Esophagus (tissue), 2 donors: ENCODE results near the gene NDUFS7. TPM values are rescaled to one million over a fixed set of nuclear protein-coding genes. Genes with fewer than 3 reads are reported as not detected.

Experiments used
- H3K27ac ChIP-seq, 2 donors: one replicate each; pipeline ENCODE4 v1.5.1; 2013; ENCODE audit warnings: low read depth in 2 of 2, mild to moderate bottlenecking in 2 of 2, inconsistent platforms in 1 of 2, low read length in 1 of 2, moderate library complexity in 1 of 2
- H3K27me3 ChIP-seq, 2 donors: one replicate each; pipeline ENCODE4 v1.6.1; 2013; ENCODE audit warnings: low read length in 2 of 2, control low read depth in 1 of 2, mild to moderate bottlenecking in 1 of 2; ENCODE audit not compliant: insufficient read depth in 2 of 2, control insufficient read depth in 1 of 2
- H3K36me3 ChIP-seq, 2 donors: one replicate each; pipeline ENCODE4 v1.6.1; 2013; ENCODE audit warnings: low read length in 1 of 2; ENCODE audit not compliant: control insufficient read depth in 2 of 2, insufficient read depth in 2 of 2
- H3K4me1 ChIP-seq, 2 donors: one replicate each; pipeline ENCODE4 v1.6.1; 2013; ENCODE audit warnings: low read length in 1 of 2; ENCODE audit not compliant: control insufficient read depth in 2 of 2, insufficient read depth in 2 of 2
- H3K4me3 ChIP-seq, 2 donors: one replicate each; pipeline ENCODE4 v1.5.1; 2013; ENCODE audit warnings: low read length in 2 of 2, mild to moderate bottlenecking in 2 of 2, low read depth in 1 of 2, moderate library complexity in 1 of 2
- H3K9me3 ChIP-seq, 2 donors: one replicate each; pipeline ENCODE4 v1.6.1; 2013; ENCODE audit warnings: mild to moderate bottlenecking in 2 of 2, low read depth in 1 of 2, low read length in 1 of 2, moderate library complexity in 1 of 2; ENCODE audit not compliant: control insufficient read depth in 2 of 2, insufficient read depth in 1 of 2
- WGBS, 2 donors: extraction: QIAGEN DNeasy Blood & Tissue Kit; methylation state at CpG; one replicate each; pipeline ENCODE4 v1.1.7; 2013; 5-methylcytosine and 5-hydroxymethylcytosine counted together
- polyA plus RNA-seq, 2 donors: library from polyadenylated mRNA; stranded (reverse); fragments of 200-250 nt; gene quantifications; one replicate each; pipeline ENCODE4 v1.2.3, GENCODE V29; 2013
- donor health status: healthy with polysubstance abuse.
- donor health status: Bipolar disorder and iron deficiency.

NDUFS7 gene
- polyA plus RNA-seq = 100 to 1,000 TPM; 106 to 160 TPM

GRCh38 chr19:1383312-1384084, at the start of gene NDUFS7:
TSS of gene NDUFS7 (plus strand) at chr19:1383907. CDS start at chr19:1383927, 20 bp downstream.
- Histone ChIP-seq H3K9me3 (no peaks in the 10 kb centered on the region), H3K4me3 (peak within 1 kb of the TSS; percentile 95 to 97), H3K36me3 (peaks cover under 1 to 7% of the 10 kb centered on the region in 2 donors), H3K4me1 (peaks cover 0 to 10% of the 10 kb centered on the region in 2 donors), H3K27me3 (no peaks in the 10 kb centered on the region), H3K27ac (peak within 1 kb of the TSS; percentile 90 to 97)
- WGBS, 2 donors = 0 to 1% methylated on average over 85 to 90 of the region's 90 CpGs

GRCh38 chr19:1336079-1336684, 47.5 kb upstream of the NDUFS7 start:
- H3K4me3 ChIP-seq = no peak overlapping the region
- 84 to 85% methylated on average over 22 of the region's 22 CpGs for WGBS, 2 donors
- no peaks in the 10 kb centered on the region for H3K4me1 ChIP-seq
- H3K27ac ChIP-seq = no peak overlapping the region
- H3K27me3 ChIP-seq = peaks cover 0 to 2% of the 10 kb centered on the region in 2 donors
- no peaks in the 10 kb centered on the region for H3K9me3 ChIP-seq
- no peaks in the 10 kb centered on the region for H3K36me3 ChIP-seq

GRCh38 chr19:1340681-1341469, 42.8 kb upstream of the NDUFS7 start:
- Histone ChIP-seq H3K27ac (no peak overlapping the region), H3K36me3 (no peaks in the 10 kb centered on the region), H3K4me1 (no peaks in the 10 kb centered on the region), H3K9me3 (no peaks in the 10 kb centered on the region), H3K4me3 (no peak overlapping the region), H3K27me3 (no peaks in the 10 kb centered on the region)
- 81 to 82% methylated on average over 28 of the region's 28 CpGs for WGBS, 2 donors

GRCh38 chr19:1343041-1343440, 40.7 kb upstream of the NDUFS7 start:
- WGBS, 2 donors = 36 to 47% methylated on average over 7 of the region's 7 CpGs
- Histone ChIP-seq H3K4me1 (no peaks in the 10 kb centered on the region), H3K27me3 (no peaks in the 10 kb centered on the region), H3K27ac (no peak overlapping the region), H3K4me3 (no peak overlapping the region), H3K9me3 (no peaks in the 10 kb centered on the region), H3K36me3 (no peaks in the 10 kb centered on the region)

GRCh38 chr19:1349211-1349610, 34.5 kb upstream of the NDUFS7 start:
- 83 to 87% methylated on average over 18 of the region's 18 CpGs for WGBS, 2 donors
- H3K4me1 ChIP-seq = no peaks in the 10 kb centered on the region

GRCh38 chr19:1350867-1351266, 32.8 kb upstream of the NDUFS7 start:
- Histone ChIP-seq H3K27ac (no peak overlapping the region), H3K9me3 (no peaks in the 10 kb centered on the region), H3K4me3 (no peak overlapping the region), H3K27me3 (no peaks in the 10 kb centered on the region), H3K36me3 (no peaks in the 10 kb centered on the region), H3K4me1 (peaks cover 0 to 2% of the 10 kb centered on the region in 2 donors)
- WGBS, 2 donors = 59 to 66% methylated on average over 5 of the region's 5 CpGs

More at GRCh38 chr19:1349211-1349610, 34.5 kb upstream of the NDUFS7 start:
- no peak overlapping the region for H3K4me3 ChIP-seq
- H3K9me3 ChIP-seq = no peaks in the 10 kb centered on the region
- H3K27me3 ChIP-seq = no peaks in the 10 kb centered on the region
- no peaks in the 10 kb centered on the region for H3K36me3 ChIP-seq
- H3K27ac ChIP-seq = no peak overlapping the region

GRCh38 chr19:1351381-1351851, 32.3 kb upstream of the NDUFS7 start:
- no peaks in the 10 kb centered on the region for H3K36me3 ChIP-seq
- H3K9me3 ChIP-seq = no peaks in the 10 kb centered on the region
- peaks cover 0 to 5% of the 10 kb centered on the region in 2 donors for H3K4me1 ChIP-seq
- H3K27me3 ChIP-seq = no peaks in the 10 kb centered on the region
- no peak overlapping the region for H3K4me3 ChIP-seq
- WGBS, 2 donors = 82 to 84% methylated on average over 21 of the region's 21 CpGs
- no peak overlapping the region for H3K27ac ChIP-seq

- Histone ChIP-seq H3K4me1 (peaks cover 0 to 5% of the 10 kb centered on the region in 2 donors), H3K9me3 (no peaks in the 10 kb centered on the region), H3K27me3 (no peaks in the 10 kb centered on the region), H3K27ac (no peak overlapping the region), H3K4me3 (no peak overlapping the region), H3K36me3 (no peaks in the 10 kb centered on the region)
- WGBS, 2 donors = 92 to 94% methylated on average over 9 of the region's 9 CpGs
Measured at GRCh38 chr19:1353144-1353543, 30.6 kb upstream of the NDUFS7 start.

- peaks cover 0 to 5% of the 10 kb centered on the region in 2 donors for H3K4me1 ChIP-seq
- WGBS, 2 donors = 0 to 1% methylated on average over 34 to 61 of the region's 61 CpGs
- no peaks in the 10 kb centered on the region for H3K9me3 ChIP-seq
- H3K27ac ChIP-seq = peak overlapping the region; percentile 84 to 92
- H3K36me3 ChIP-seq = peaks cover 0 to 5% of the 10 kb centered on the region in 2 donors
- H3K4me3 ChIP-seq = peak overlapping the region; percentile 63 to 73
- no peaks in the 10 kb centered on the region for H3K27me3 ChIP-seq
Measured at GRCh38 chr19:1354970-1355567, 28.6 kb upstream of the NDUFS7 start.
